ENCODE results near the gene TESMIN. TPM values are rescaled to one million over a fixed set of nuclear protein-coding genes. Genes with fewer than 3 reads are reported as not detected.
A peak's percentile ranks its signal among the peaks of the same experiment; 100 is the strongest.

Gene TESMIN
- total RNA-seq = 1 to 10 TPM in 4 of 6 donors, under 1 TPM in 2; 0.76 to 7.3 (median 1.8) TPM

GRCh38 chr11:68751331-68751856, at the start of gene TESMIN:
Gene TESMIN, minus strand, starts transcription at chr11:68751520. Its CDS starts 860 bp downstream, at chr11:68750660.
- H3K27me3 ChIP-seq = no peaks in the 10 kb centered on the region
- WGBS, 2 donors = 5 to 20% methylated on average over 1 to 31 of the region's 42 CpGs
- H3K36me3 ChIP-seq = peaks cover under 1 to 17% (median 6%) of the 10 kb centered on the region in 4 donors
- peak within 1 kb of the TSS in 3 of 4 donors; percentile 55 to 62 (median 57) for H3K4me3 ChIP-seq
- H3K4me1 ChIP-seq = peaks cover 7 to 22% (median 13%) of the 10 kb centered on the region in 4 donors
- TF ChIP-seq POLR2A (IDR thresholded peaks at IDR 0.05) = no peak
- TF ChIP-seq, protein P1, sequence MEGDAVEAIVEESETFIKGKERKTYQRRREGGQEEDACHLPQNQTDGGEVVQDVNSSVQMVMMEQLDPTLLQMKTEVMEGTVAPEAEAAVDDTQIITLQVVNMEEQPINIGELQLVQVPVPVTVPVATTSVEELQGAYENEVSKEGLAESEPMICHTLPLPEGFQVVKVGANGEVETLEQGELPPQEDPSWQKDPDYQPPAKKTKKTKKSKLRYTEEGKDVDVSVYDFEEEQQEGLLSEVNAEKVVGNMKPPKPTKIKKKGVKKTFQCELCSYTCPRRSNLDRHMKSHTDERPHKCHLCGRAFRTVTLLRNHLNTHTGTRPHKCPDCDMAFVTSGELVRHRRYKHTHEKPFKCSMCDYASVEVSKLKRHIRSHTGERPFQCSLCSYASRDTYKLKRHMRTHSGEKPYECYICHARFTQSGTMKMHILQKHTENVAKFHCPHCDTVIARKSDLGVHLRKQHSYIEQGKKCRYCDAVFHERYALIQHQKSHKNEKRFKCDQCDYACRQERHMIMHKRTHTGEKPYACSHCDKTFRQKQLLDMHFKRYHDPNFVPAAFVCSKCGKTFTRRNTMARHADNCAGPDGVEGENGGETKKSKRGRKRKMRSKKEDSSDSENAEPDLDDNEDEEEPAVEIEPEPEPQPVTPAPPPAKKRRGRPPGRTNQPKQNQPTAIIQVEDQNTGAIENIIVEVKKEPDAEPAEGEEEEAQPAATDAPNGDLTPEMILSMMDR (IDR thresholded peaks at IDR 0.05) = no peak
- no peak for TF ChIP-seq POLR2AphosphoS5 (IDR thresholded peaks at IDR 0.05)
- no peak for TF ChIP-seq EP300 (IDR thresholded peaks at IDR 0.05)
- ATAC-seq (ENCODE audit: low FRiP score in 2 of 2) = peak; percentile 92 to 94
- DNase-seq = peak; percentile 95 to 97
- peak within 1 kb of the TSS in 3 of 4 donors; percentile 30 to 87 (median 39) for H3K27ac ChIP-seq
- no peaks in the 10 kb centered on the region for H3K9me3 ChIP-seq

DNA sequence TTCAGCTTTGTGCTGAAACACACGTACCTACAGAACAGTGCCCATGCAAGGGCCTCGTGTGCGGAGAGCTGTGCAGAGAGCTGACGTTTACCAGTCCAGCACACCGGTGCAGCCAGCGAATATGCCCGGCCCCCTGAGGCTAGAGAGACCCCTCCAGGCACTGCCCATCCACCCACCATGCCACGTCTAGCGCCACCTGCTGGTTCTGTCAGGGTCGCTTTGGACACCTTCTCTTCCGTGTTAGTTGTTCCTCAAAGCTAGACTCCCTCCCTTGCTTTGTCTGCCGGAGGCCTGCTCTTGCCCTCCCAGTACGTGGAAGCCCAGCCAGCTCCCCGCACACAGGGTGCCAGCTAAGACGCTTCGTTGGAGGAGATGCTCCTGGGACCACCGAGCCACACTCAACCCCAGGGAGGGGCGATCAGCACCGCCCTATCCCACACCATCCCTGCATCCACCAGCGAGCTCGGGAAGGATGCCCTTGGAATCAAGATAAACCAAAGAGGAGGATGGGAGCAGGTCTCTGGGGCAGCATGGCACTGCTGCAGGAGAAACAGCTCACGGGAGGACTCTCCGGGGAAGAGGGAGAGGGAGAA, 47.0 kb upstream of the TESMIN start:
- Histone ChIP-seq H3K27me3 (no peaks in the 10 kb centered on the region), H3K4me1 (peaks cover 0 to 5% (median 0%) of the 10 kb centered on the region in 4 donors), H3K4me3 (no peak overlapping the region), H3K9me3 (no peaks in the 10 kb centered on the region), H3K27ac (no peak overlapping the region), H3K36me3 (peaks cover 28 to 100% (median 77%) of the 10 kb centered on the region in 4 donors)
- TF ChIP-seq, protein P1 (IDR thresholded peaks at IDR 0.05) = peak; percentile 40 to 55 (median 50)
- no peak for TF ChIP-seq EP300 (IDR thresholded peaks at IDR 0.05)
- ATAC-seq (ENCODE audit: low FRiP score in 2 of 2) (peak; percentile 39 to 52), DNase-seq (peak in 1 of 2 donors; percentile 25)
- whole genome bisulfite sequencing, 2 donors = 75 to 81% methylated on average over 15 to 23 of the region's 23 CpGs

- H3K4me3 ChIP-seq = no peak overlapping the region
- H3K4me1 ChIP-seq = peaks cover 0 to 5% (median 0%) of the 10 kb centered on the region in 4 donors
- peak in 1 of 2 donors; percentile 67 for DNase-seq
- H3K9me3 ChIP-seq = no peaks in the 10 kb centered on the region
- no peaks in the 10 kb centered on the region for H3K27me3 ChIP-seq
- no peak for ATAC-seq (ENCODE audit: low FRiP score in 2 of 2)
- TF ChIP-seq POLR2AphosphoS5 (IDR thresholded peaks at IDR 0.05) (no peak), EP300 (IDR thresholded peaks at IDR 0.05) (no peak), POLR2A (IDR thresholded peaks at IDR 0.05) (no peak)
- TF ChIP-seq, protein P1 (IDR thresholded peaks at IDR 0.05) = no peak
- H3K27ac ChIP-seq = no peak overlapping the region
- H3K36me3 ChIP-seq = peaks cover 24 to 100% (median 83%) of the 10 kb centered on the region in 4 donors
- 89 to 91% methylated on average over 19 of the region's 19 CpGs for WGBS, 2 donors
Measured at GRCh38 chr11:68796801-68797200, 45.5 kb upstream of the TESMIN start.

DNA sequence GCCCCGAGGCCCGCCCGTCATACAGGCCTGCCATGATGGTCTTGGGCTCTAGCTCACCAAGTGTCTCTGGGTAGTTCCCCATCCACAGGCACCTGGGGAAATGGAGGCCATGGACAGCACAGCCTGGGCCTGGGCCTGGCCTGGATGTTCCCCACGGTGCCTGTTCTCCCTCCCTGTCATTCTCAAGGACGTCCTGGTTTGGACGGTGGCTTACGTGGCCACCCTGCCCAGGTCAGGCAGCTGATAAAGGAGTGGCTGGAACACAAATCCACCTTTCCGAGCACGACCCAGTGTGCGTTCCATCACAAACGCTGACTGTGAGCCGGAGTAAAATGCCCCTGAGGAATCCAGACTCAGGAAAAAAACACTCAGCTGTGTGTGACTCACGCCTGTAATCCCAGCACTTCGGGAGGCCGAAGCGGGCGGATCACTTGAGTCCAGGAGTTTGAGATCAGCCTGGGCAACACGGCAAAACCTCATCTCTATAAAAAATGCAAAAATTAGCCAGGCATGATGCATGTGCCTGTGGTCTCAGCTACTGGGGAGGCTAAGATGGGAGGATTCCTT, 41.2 kb upstream of the TESMIN start:
- Histone ChIP-seq H3K27me3 (no peaks in the 10 kb centered on the region), H3K4me3 (no peak overlapping the region), H3K9me3 (no peaks in the 10 kb centered on the region), H3K36me3 (peaks cover 12 to 99% (median 72%) of the 10 kb centered on the region in 4 donors), H3K27ac (no peak overlapping the region), H3K4me1 (peaks cover 0 to 5% (median 0%) of the 10 kb centered on the region in 4 donors)
- peak; percentile 22 to 57 for ATAC-seq (ENCODE audit: low FRiP score in 2 of 2)
- TF ChIP-seq EP300 (IDR thresholded peaks at IDR 0.05) (no peak), POLR2A (IDR thresholded peaks at IDR 0.05) (no peak), POLR2AphosphoS5 (IDR thresholded peaks at IDR 0.05) (no peak)
- TF ChIP-seq, protein P1 (IDR thresholded peaks at IDR 0.05) = no peak
- WGBS, 2 donors = 96 to 97% methylated on average over 18 of the region's 18 CpGs
- no peak for DNase-seq

Measured in upper lobe of left lung (tissue), 6 donors.